ENCODE results near the gene FAM20C. TPM values are rescaled to one million over a fixed set of nuclear protein-coding genes. Genes with fewer than 3 reads are reported as not detected.

FAM20C gene
- 10 to 100 TPM; 17.3 to 20.7 (median 19.8) TPM for total RNA-seq

- WGBS, 2 donors: 0 to 1% methylated on average over 17 to 35 of the region's 89 CpGs
- intact Hi-C loops (cut with DNase I; ENCODE audit: low total_unique reads): no loop called here
- peak within 1 kb of the TSS; percentile 49 for H3K4me3 ChIP-seq (ENCODE audit: low read depth, poor library complexity, severe bottlenecking)
- TF ChIP-seq CTCF (IDR thresholded peaks at IDR 0.05): no peak
- TF ChIP-seq POLR2A (IDR thresholded peaks at IDR 0.05): no peak
- DNase-seq (ENCODE audit: low spot score in 2 of 2): peak; percentile 79 to 97
These were observed at the start of gene FAM20C for GRCh38 chr7:191981-192649. Gene FAM20C (plus strand): TSS chr7:192571. CDS start chr7:193200, 629 bp downstream.

- no peak for DNase-seq (ENCODE audit: low spot score in 2 of 2)
- 92% methylated on average over 22 of the region's 22 CpGs for WGBS, 2 donors
- intact Hi-C loops (cut with DNase I; ENCODE audit: low total_unique reads): no loop called here
These were observed 49.1 kb upstream of the FAM20C start for GRCh38 chr7:143145-143751.

GRCh38 chr7:143811-144453 lies 48.4 kb upstream of the FAM20C start:
- TF ChIP-seq CTCF (IDR thresholded peaks at IDR 0.05): no peak
- TF ChIP-seq POLR2A (IDR thresholded peaks at IDR 0.05): no peak
- no peak overlapping the region for H3K4me3 ChIP-seq (ENCODE audit: low read depth, poor library complexity, severe bottlenecking)
- intact Hi-C loops (cut with DNase I; ENCODE audit: low total_unique reads): no loop called here
- 81 to 85% methylated on average over 12 of the region's 12 CpGs for WGBS, 2 donors
- no peak for DNase-seq (ENCODE audit: low spot score in 2 of 2)

More at GRCh38 chr7:143145-143751, 49.1 kb upstream of the FAM20C start:
- H3K4me3 ChIP-seq (ENCODE audit: low read depth, poor library complexity, severe bottlenecking): no peak overlapping the region
- TF ChIP-seq POLR2A (IDR thresholded peaks at IDR 0.05): no peak
- TF ChIP-seq CTCF (IDR thresholded peaks at IDR 0.05): no peak

- TF ChIP-seq POLR2A (IDR thresholded peaks at IDR 0.05): no peak
- no peak for TF ChIP-seq CTCF (IDR thresholded peaks at IDR 0.05)
- intact Hi-C loops (cut with DNase I; ENCODE audit: low total_unique reads): no loop called here
- 90 to 93% methylated on average over 15 of the region's 15 CpGs for WGBS, 2 donors
- H3K4me3 ChIP-seq (ENCODE audit: low read depth, poor library complexity, severe bottlenecking): no peak overlapping the region
- no peak for DNase-seq (ENCODE audit: low spot score in 2 of 2)
These were observed 47.9 kb upstream of the FAM20C start for GRCh38 chr7:144454-144826.

GRCh38 chr7:145863-146262 lies 46.5 kb upstream of the FAM20C start:
- intact Hi-C loops (cut with DNase I; ENCODE audit: low total_unique reads): no loop called here
- DNase-seq (ENCODE audit: low spot score in 2 of 2): no peak
- H3K4me3 ChIP-seq (ENCODE audit: low read depth, poor library complexity, severe bottlenecking): no peak overlapping the region
- TF ChIP-seq CTCF (IDR thresholded peaks at IDR 0.05) (no peak), POLR2A (IDR thresholded peaks at IDR 0.05) (no peak)
- WGBS, 2 donors: 63 to 66% methylated on average over 4 of the region's 4 CpGs
